A549 (cell line): ENCODE results near the gene GDF10.

Experiments
- BCL3 ChIP-seq: fragments of >200 bp; sonication (Bioruptor Twin); formaldehyde crosslinking; IDR thresholded peaks from 3 replicates; pipeline ENCODE4 v1.6.1; 2016
- BHLHE40 ChIP-seq: IDR thresholded peaks from 2 replicates; pipeline ENCODE4 v1.6.1; 2012; ENCODE audit warnings: low read depth, low read length, inconsistent platforms
- CHD2 ChIP-seq: fragments of 150-350 bp; IDR thresholded peaks from 2 replicates; pipeline ENCODE4 v1.6.1; 2014; ENCODE audit warnings: low read length; ENCODE audit not compliant: partially characterized antibody
- CTCF ChIP-seq: fragments of >200 bp; sonication (Bioruptor Twin); formaldehyde crosslinking; IDR thresholded peaks from 3 replicates; pipeline ENCODE4 v1.5.1; 2016
- ESRRA ChIP-seq: fragments of 150-350 bp; IDR thresholded peaks from 2 replicates; pipeline ENCODE4 v1.6.1; 2014; ENCODE audit warnings: mild to moderate bottlenecking, low read length, borderline replicate concordance
- HMGXB4 ChIP-seq: fragments of 250-450 bp; sonication (Bioruptor Pico); IDR thresholded peaks from 2 replicates; pipeline ENCODE4 v1.5.0; 2021; ENCODE audit warnings: mild to moderate bottlenecking, moderate library complexity, borderline replicate concordance
- JUNB ChIP-seq: fragments of >200 bp; sonication (Bioruptor Twin); formaldehyde crosslinking; IDR thresholded peaks from 2 replicates; pipeline ENCODE4 v1.6.1; 2016
- MAFK ChIP-seq: fragments of 450-650 bp; IDR thresholded peaks from 2 replicates; pipeline ENCODE4 v1.6.1; 2014; ENCODE audit not compliant: partially characterized antibody
- POLR2A ChIP-seq: IDR thresholded peaks from 2 replicates; pipeline ENCODE4 v1.6.1; 2012; ENCODE audit warnings: mild to moderate bottlenecking, low read length
- POLR2AphosphoS2 ChIP-seq: conservative IDR thresholded peaks from 2 replicates; pipeline ENCODE4 v1.6.1; 2012; ENCODE audit warnings: low read length, improper control_type of control experiment, inconsistent platforms
- RAD21 ChIP-seq, 2 experiments: fragments of >200 bp in 1 of 2; sonication (Bioruptor Twin) in 1 of 2; formaldehyde crosslinking in 1 of 2; IDR thresholded peaks in 1 of 2; conservative IDR thresholded peaks in 1 of 2; 2 replicates in 1 of 2; 3 replicates in 1 of 2; pipeline ENCODE4 v1.6.1; 2012 to 2018; ENCODE audit warnings: inconsistent platforms in 1 of 2
- RFX5 ChIP-seq: fragments of 450-650 bp; IDR thresholded peaks from 2 replicates; pipeline ENCODE4 v1.7.1; 2014; ENCODE audit warnings: antibody characterized with exemption, mild to moderate bottlenecking, moderate library complexity

- TF ChIP-seq CTCF = no peak
- TF ChIP-seq RAD21 (conservative IDR thresholded peaks at IDR 0.05 in 1 of 2, IDR thresholded peaks at IDR 0.05 in 1 of 2) = no peak
- no peak for TF ChIP-seq POLR2A
- no peak for TF ChIP-seq JUNB
- TF ChIP-seq HMGXB4 (CRISPR knock-in tag) = no peak
- TF ChIP-seq ESRRA = no peak
- no peak for TF ChIP-seq BCL3
- no peak for TF ChIP-seq RFX5
- no peak for TF ChIP-seq BHLHE40
- no peak for TF ChIP-seq CHD2
- TF ChIP-seq POLR2AphosphoS2 = no peak
- no peak for TF ChIP-seq MAFK
These were observed 5.9 kb upstream of the GDF10 start for GRCh38 chr10:47294057-47294456.
